Measurements from ENCODE around the gene AMPD3.

- TF ChIP-seq POLR2A (IDR thresholded peaks at IDR 0.05; ENCODE audit: low read depth, low read length): no peak
- no peak for TF ChIP-seq POLR2AphosphoS5 (IDR thresholded peaks at IDR 0.05; ENCODE audit: low read depth, low read length)
- TF ChIP-seq TAF1 (IDR thresholded peaks at IDR 0.05; ENCODE audit: borderline replicate concordance, low read depth, low read length): no peak
These were observed 22.6 kb upstream of the AMPD3 start for GRCh38 chr11:10432493-10432892.

All from GM12892 (cell line).